Activated CD4-positive, alpha-beta T cell treated with anti-CD3 and anti-CD28 coated beads, Interleukin-2, Interleukin-6, amounts not matched to agents 100 ng/mL and 50 ng/mL, durations not matched to agents 16 hours and 8 hours (primary cell): ENCODE results near the gene NPFFR1.

Experiments used
- DNase-seq: peaks from one replicate; pipeline ENCODE4 v3.0.0-alpha.2; 2020

The NPFFR1 gene

GRCh38 chr10:70222340-70222794, 61.4 kb downstream of the NPFFR1 start:
- DNase-seq = peak; percentile 42

GRCh38 chr10:70221030-70221429, 62.8 kb downstream of the NPFFR1 start:
- DNase-seq = no peak

- no peak for DNase-seq
These were observed 70.9 kb downstream of the NPFFR1 start for GRCh38 chr10:70212879-70213278.

DNA sequence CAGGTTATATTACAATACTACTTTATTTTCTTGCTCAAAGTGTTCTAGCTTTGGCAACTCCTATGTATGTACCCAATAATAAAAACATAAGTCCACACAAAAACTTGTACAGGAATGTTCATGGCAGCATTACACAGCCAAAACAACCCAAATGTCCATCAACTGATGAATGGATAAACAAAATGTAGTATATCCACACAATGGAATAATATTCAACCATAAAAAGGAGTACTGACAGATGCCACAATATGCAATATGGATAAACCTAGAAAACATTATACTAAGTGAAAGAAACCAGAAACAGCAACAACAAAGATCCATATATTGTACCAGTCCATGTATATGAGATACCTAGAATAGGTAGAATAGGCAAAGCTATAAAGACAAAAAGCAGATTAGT, 71.5 kb downstream of the NPFFR1 start:
- no peak for DNase-seq

DNA sequence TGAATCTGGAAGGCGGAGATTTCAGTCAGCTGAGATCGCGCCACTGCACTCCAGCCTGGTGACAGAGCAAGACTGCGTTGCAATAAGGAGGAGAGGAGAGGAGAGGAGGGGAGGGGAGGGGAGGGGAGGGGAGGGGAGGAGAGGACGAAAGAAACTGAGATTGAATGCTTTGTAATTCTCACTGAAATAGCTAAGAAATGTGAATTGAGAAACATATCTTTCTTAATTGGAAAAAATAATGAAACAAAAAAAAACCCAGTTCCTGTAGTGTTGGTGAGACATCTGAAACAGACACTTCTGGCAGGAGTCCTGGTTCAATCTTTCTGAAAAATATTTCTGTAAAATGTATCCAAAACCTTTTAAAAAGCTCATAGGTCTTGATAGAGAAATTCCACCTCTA, 77.0 kb downstream of the NPFFR1 start:
- no peak for DNase-seq

DNA sequence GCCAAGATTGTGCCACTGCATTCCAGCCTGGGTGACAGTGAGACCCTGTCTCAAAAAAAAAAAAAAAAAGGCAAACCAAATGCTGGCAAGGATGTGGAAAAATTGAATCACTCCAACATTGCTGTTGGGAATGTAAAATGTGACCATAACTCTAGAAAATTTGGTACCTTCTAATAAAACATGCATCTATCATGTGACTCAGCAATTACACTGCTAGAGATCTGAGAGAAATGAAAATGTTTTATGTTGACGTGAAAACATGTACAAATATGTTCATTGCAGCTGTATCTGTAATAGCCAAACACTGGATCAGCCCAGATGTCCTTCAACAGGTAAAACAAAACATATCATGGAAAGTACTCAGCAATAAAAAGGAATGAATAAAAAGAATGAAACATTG, 82.7 kb downstream of the NPFFR1 start:
- DNase-seq = no peak

DNA sequence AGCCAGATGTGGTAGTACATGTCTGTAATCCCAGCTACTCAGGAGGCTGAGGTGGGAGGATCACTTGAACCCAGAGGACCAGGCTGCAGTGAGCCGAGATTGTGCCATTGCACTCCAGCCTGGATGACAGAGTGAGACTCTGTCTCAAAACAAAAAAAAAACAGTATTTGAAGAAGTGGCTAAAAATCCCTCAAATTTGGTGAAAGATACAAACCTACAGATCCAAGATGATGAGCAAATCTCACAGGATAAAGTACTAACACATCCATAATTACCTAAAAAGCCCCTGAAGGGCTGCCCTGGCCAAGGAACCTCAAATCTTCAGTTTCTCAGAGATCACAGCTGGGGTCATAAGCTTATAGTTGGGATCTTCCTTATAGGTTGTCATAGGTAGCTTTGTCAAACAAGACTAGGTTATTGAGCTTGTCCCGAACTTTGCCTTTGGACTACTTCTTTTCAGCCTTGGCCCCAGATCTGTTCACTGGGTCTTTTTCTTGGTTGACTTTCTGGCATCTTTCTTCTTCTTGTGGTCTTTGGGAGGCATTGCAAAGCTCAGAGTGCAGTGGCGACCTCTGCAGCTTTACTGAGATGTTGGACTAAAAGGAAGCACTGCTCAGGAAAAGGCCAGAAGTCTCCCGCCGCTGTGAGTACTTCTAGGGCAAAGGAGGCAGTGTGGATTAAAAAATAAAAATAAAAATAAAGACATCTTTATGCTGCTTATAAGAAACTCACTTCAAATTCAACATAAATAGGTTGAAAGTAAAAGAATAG, 84.9 kb downstream of the NPFFR1 start:
- no peak for DNase-seq
